GM12891 (cell line): ENCODE results near the gene ARAP2.

Experiments
- POLR2A ChIP-seq: IDR thresholded peaks from 2 replicates; pipeline ENCODE4 v1.6.1; 2011; ENCODE audit warnings: low read depth, low read length, control low read depth
- POLR2AphosphoS5 ChIP-seq: IDR thresholded peaks from 2 replicates; pipeline ENCODE4 v1.6.1; 2011; ENCODE audit warnings: low read depth, low read length, control low read depth
- TAF1 ChIP-seq: IDR thresholded peaks from 2 replicates; pipeline ENCODE4 v1.6.1; 2011; ENCODE audit warnings: low read depth, low read length, control low read depth

- TF ChIP-seq POLR2A (no peak), POLR2AphosphoS5 (no peak), TAF1 (no peak)
These were observed 171.8 kb downstream of the ARAP2 start for GRCh38 chr4:36072529-36072928.
